Endothelial cell (in vitro differentiated cells): ENCODE data around the gene HPGDS. TPM values are rescaled to one million over a fixed set of nuclear protein-coding genes. Genes with fewer than 3 reads are reported as not detected.

ENCODE experiments used
- DNase-seq: peaks from one replicate; pipeline ENCODE4 v3.0.0; 2021; ENCODE audit warnings: low spot score
- H3K27ac Mint-ChIP-seq: one replicate; pipeline ENCODE4 v1.8.0; 2021; ENCODE audit warnings: mixed read lengths, inconsistent platforms; ENCODE audit not compliant: unreplicated experiment
- H3K27me3 Mint-ChIP-seq: one replicate; pipeline ENCODE4 v1.8.0; 2021; ENCODE audit warnings: mild to moderate bottlenecking, moderate library complexity, mixed read lengths, inconsistent platforms; ENCODE audit not compliant: unreplicated experiment
- H3K36me3 Mint-ChIP-seq: one replicate; pipeline ENCODE4 v1.8.0; 2021; ENCODE audit warnings: mild to moderate bottlenecking, low read depth, mixed read lengths, inconsistent platforms; ENCODE audit not compliant: unreplicated experiment
- H3K4me1 Mint-ChIP-seq: one replicate; pipeline ENCODE4 v1.8.0; 2021; ENCODE audit warnings: mild to moderate bottlenecking, mixed read lengths, inconsistent platforms; ENCODE audit not compliant: unreplicated experiment
- H3K4me3 Mint-ChIP-seq: one replicate; pipeline ENCODE4 v1.8.0; 2021; ENCODE audit warnings: mild to moderate bottlenecking, mixed read lengths, inconsistent platforms; ENCODE audit not compliant: unreplicated experiment
- H3K9me3 Mint-ChIP-seq: one replicate; pipeline ENCODE4 v1.8.0; 2021; ENCODE audit warnings: mixed read lengths, inconsistent platforms; ENCODE audit not compliant: unreplicated experiment
- total RNA-seq: library from RNA; stranded (reverse); fragmentation: NEBNext Ultra II Directional; extraction: Animal tissue kit (Norgen Biotek cat#: 25700); gene quantifications from one replicate; pipeline ENCODE4 v1.2.1, GENCODE V29; 2021; ENCODE audit not compliant: unreplicated experiment
- TF ChIP-seq, protein P1 (sequence below): fragments of 200-600 bp; sonication (generic); IDR thresholded peaks from one replicate; pipeline ENCODE4 v1.5.0; 2021; ENCODE audit warnings: antibody characterized with exemption; ENCODE audit not compliant: unreplicated experiment

HPGDS gene
- total RNA-seq, 1 donor from 2014 or later, result 0.33 TPM

GRCh38 chr4:94278781-94279180, 63.9 kb downstream of the HPGDS start:
- Mint-ChIP-seq H3K9me3 (no peaks in the 10 kb centered on the region), H3K36me3 (peaks cover 25% of the 10 kb centered on the region), H3K27ac (no peak overlapping the region), H3K4me3 (no peak overlapping the region), H3K4me1 (no peaks in the 10 kb centered on the region), H3K27me3 (no peaks in the 10 kb centered on the region)
- DNase-seq, result no peak
- TF ChIP-seq, protein P1, sequence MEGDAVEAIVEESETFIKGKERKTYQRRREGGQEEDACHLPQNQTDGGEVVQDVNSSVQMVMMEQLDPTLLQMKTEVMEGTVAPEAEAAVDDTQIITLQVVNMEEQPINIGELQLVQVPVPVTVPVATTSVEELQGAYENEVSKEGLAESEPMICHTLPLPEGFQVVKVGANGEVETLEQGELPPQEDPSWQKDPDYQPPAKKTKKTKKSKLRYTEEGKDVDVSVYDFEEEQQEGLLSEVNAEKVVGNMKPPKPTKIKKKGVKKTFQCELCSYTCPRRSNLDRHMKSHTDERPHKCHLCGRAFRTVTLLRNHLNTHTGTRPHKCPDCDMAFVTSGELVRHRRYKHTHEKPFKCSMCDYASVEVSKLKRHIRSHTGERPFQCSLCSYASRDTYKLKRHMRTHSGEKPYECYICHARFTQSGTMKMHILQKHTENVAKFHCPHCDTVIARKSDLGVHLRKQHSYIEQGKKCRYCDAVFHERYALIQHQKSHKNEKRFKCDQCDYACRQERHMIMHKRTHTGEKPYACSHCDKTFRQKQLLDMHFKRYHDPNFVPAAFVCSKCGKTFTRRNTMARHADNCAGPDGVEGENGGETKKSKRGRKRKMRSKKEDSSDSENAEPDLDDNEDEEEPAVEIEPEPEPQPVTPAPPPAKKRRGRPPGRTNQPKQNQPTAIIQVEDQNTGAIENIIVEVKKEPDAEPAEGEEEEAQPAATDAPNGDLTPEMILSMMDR, result no peak

DNA sequence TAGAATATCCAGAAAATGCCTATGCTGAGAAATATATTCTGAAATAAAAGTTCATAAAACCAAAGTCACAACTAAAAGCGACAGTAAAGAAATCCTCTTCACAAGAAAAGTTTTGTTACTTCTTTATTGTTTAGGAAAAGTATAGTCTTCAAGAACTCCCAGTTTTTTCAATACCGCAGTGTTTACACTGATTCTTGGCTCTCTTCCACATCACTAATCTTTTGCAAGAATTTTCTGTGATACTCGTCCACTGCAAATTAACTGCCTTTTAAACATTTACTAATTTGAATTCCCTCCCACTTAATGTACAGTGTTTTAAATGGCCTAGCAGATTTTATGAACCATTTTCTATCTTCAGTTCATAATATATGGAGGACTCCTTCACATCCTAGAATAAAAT, 65.1 kb downstream of the HPGDS start:
- Mint-ChIP-seq H3K4me1 (no peaks in the 10 kb centered on the region), H3K27ac (no peak overlapping the region), H3K36me3 (peaks cover 16% of the 10 kb centered on the region), H3K4me3 (no peak overlapping the region), H3K9me3 (no peaks in the 10 kb centered on the region), H3K27me3 (no peaks in the 10 kb centered on the region)
- TF ChIP-seq, protein P1, result no peak
- no peak for DNase-seq

- no peak overlapping the region for H3K4me3 Mint-ChIP-seq
- no peak overlapping the region for H3K27ac Mint-ChIP-seq
- peaks cover 15% of the 10 kb centered on the region for H3K36me3 Mint-ChIP-seq
- no peaks in the 10 kb centered on the region for H3K9me3 Mint-ChIP-seq
- H3K4me1 Mint-ChIP-seq, result no peaks in the 10 kb centered on the region
- TF ChIP-seq, protein P1, result no peak
- no peak for DNase-seq
- no peaks in the 10 kb centered on the region for H3K27me3 Mint-ChIP-seq
Observed at GRCh38 chr4:94276204-94276603, 66.4 kb downstream of the HPGDS start.

GRCh38 chr4:94274912-94275311, 67.7 kb downstream of the HPGDS start:
- Mint-ChIP-seq H3K27me3 (no peaks in the 10 kb centered on the region), H3K4me1 (no peaks in the 10 kb centered on the region), H3K27ac (no peak overlapping the region), H3K9me3 (no peaks in the 10 kb centered on the region), H3K4me3 (no peak overlapping the region), H3K36me3 (peaks cover 9% of the 10 kb centered on the region)
- DNase-seq, result no peak
- TF ChIP-seq, protein P1, result no peak

GRCh38 chr4:94271248-94271647, 71.4 kb downstream of the HPGDS start:
- H3K4me3 Mint-ChIP-seq, result no peak overlapping the region
- no peaks in the 10 kb centered on the region for H3K27me3 Mint-ChIP-seq
- no peaks in the 10 kb centered on the region for H3K4me1 Mint-ChIP-seq
- no peak overlapping the region for H3K27ac Mint-ChIP-seq
- H3K9me3 Mint-ChIP-seq, result no peaks in the 10 kb centered on the region
- no peaks in the 10 kb centered on the region for H3K36me3 Mint-ChIP-seq
- no peak for DNase-seq
- TF ChIP-seq, protein P1, result no peak
